ENCODE measurements around the gene NEURL2.
A peak's percentile ranks its signal among the peaks of the same experiment; 100 is the strongest.
"Not testable (repeated sequence)": the region's sequence is repeated elsewhere in the genome, so short reads cannot be mapped to it uniquely, and the experiment has no call there.

The NEURL2 gene

GRCh38 chr20:45890985-45891983 lies at the start of gene NEURL2, which contains the start of gene CTSA:
TSS of gene NEURL2 (minus strand) at chr20:45891208. CDS start at chr20:45890991, 217 bp downstream.
TSS of gene CTSA (plus strand) at chr20:45891335. CDS start at chr20:45891569, 234 bp downstream.
- DNase-seq (ENCODE audit: low read depth in 2 of 2, low spot score in 1 of 2): peak; percentile 69 to 70

GRCh38 chr20:45940469-45940868 lies 49.5 kb upstream of the NEURL2 start:
- no peak for DNase-seq (ENCODE audit: low read depth in 2 of 2, low spot score in 1 of 2)

GRCh38 chr20:45940053-45940452 lies 49.0 kb upstream of the NEURL2 start:
- DNase-seq (ENCODE audit: low read depth in 2 of 2, low spot score in 1 of 2): no peak

GRCh38 chr20:45938727-45939438 lies 47.9 kb upstream of the NEURL2 start:
- no peak for DNase-seq (ENCODE audit: low read depth in 2 of 2, low spot score in 1 of 2)

- no peak for DNase-seq (ENCODE audit: low read depth in 2 of 2, low spot score in 1 of 2)
These were observed 46.8 kb upstream of the NEURL2 start for GRCh38 chr20:45937765-45938164.

- DNase-seq (ENCODE audit: low read depth in 2 of 2, low spot score in 1 of 2): no peak
These were observed 44.5 kb upstream of the NEURL2 start for GRCh38 chr20:45935416-45936046.

GRCh38 chr20:45934586-45935415 lies 43.8 kb upstream of the NEURL2 start, which contains the start of gene PCIF1:
TSS of gene PCIF1 (plus strand) at chr20:45934683. CDS start at chr20:45939000, 4,317 bp downstream.
- DNase-seq (ENCODE audit: low read depth in 2 of 2, low spot score in 1 of 2): peak; percentile 96 to 98

- peak in 1 of 2 donors; percentile 17 for DNase-seq (ENCODE audit: low read depth in 2 of 2, low spot score in 1 of 2)
These were observed 43.1 kb upstream of the NEURL2 start for GRCh38 chr20:45934046-45934585.

- peak; percentile 24 to 34 for DNase-seq (ENCODE audit: low read depth in 2 of 2, low spot score in 1 of 2)
These were observed 42.4 kb upstream of the NEURL2 start for GRCh38 chr20:45933266-45934045.

GRCh38 chr20:45931680-45932079 lies 40.7 kb upstream of the NEURL2 start:
- DNase-seq (ENCODE audit: low read depth in 2 of 2, low spot score in 1 of 2): not testable (repeated sequence)

- no peak for DNase-seq (ENCODE audit: low read depth in 2 of 2, low spot score in 1 of 2)
These were observed 36.3 kb upstream of the NEURL2 start for GRCh38 chr20:45927071-45927878.

GRCh38 chr20:45926731-45927070 lies 35.7 kb upstream of the NEURL2 start:
- no peak for DNase-seq (ENCODE audit: low read depth in 2 of 2, low spot score in 1 of 2)

GRCh38 chr20:45925821-45926506 lies 35.0 kb upstream of the NEURL2 start:
- no peak for DNase-seq (ENCODE audit: low read depth in 2 of 2, low spot score in 1 of 2)

GRCh38 chr20:45924391-45925261 lies 33.6 kb upstream of the NEURL2 start:
- DNase-seq (ENCODE audit: low read depth in 2 of 2, low spot score in 1 of 2): no peak

GRCh38 chr20:45921337-45922189 lies 30.6 kb upstream of the NEURL2 start:
- no peak for DNase-seq (ENCODE audit: low read depth in 2 of 2, low spot score in 1 of 2)
